Stimulated activated effector memory CD8-positive, alpha-beta T cell treated with anti-CD3 and anti-CD28 coated beads, Interleukin-12 subunit alpha, Interleukin-12 subunit beta, amount 100 ng/mL, for 72 hours (primary cell): ENCODE results near the gene SETDB1.

ENCODE experiments used
- ATAC-seq: fragments of 150-1000 bp; cut with Tn5 transposase; 2 replicates; pipeline ENCODE4 v1.10.0; 2021
- DNase-seq, 2 donors: peaks; one replicate each; pipeline ENCODE4 v3.0.0; 2021 to 2022; ENCODE audit warnings: low spot score in 2 of 2
- H3K27ac Mint-ChIP-seq: one replicate; pipeline ENCODE4 v1.8.0; 2022; ENCODE audit warnings: mild to moderate bottlenecking, mixed read lengths
- H3K36me3 Mint-ChIP-seq: one replicate; pipeline ENCODE4 v1.8.0; 2022; ENCODE audit warnings: mild to moderate bottlenecking, mixed read lengths
- H3K4me1 Mint-ChIP-seq: one replicate; pipeline ENCODE4 v1.8.0; 2022; ENCODE audit warnings: mixed read lengths
- H3K4me3 Mint-ChIP-seq: one replicate; pipeline ENCODE4 v1.8.0; 2022; ENCODE audit warnings: mild to moderate bottlenecking, mixed read lengths
- H3K9me3 Mint-ChIP-seq: one replicate; pipeline ENCODE4 v1.8.0; 2022; ENCODE audit warnings: mixed read lengths

SETDB1 gene

DNA sequence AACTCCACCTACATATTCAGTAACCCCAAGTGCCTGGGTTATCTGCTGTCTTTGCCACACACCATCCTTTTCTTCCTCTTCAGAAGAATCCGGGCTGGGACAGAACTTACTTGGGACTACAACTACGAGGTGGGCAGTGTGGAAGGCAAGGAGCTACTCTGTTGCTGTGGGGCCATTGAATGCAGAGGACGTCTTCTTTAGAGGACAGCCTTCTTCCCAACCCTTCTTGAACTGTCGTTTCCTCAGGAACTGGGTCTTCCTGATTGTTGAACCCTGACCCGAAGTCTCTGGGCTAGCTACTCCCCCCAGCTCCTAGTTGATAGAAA is 38.0 kb downstream of the SETDB1 start:
- ATAC-seq (no peak), DNase-seq (no peak)
- no peak overlapping the region for H3K4me3 Mint-ChIP-seq
- H3K4me1 Mint-ChIP-seq: no peaks in the 10 kb centered on the region
- H3K36me3 Mint-ChIP-seq: peaks cover 99% of the 10 kb centered on the region
- H3K27ac Mint-ChIP-seq: peak overlapping the region; percentile 10
- no peaks in the 10 kb centered on the region for H3K9me3 Mint-ChIP-seq

DNA sequence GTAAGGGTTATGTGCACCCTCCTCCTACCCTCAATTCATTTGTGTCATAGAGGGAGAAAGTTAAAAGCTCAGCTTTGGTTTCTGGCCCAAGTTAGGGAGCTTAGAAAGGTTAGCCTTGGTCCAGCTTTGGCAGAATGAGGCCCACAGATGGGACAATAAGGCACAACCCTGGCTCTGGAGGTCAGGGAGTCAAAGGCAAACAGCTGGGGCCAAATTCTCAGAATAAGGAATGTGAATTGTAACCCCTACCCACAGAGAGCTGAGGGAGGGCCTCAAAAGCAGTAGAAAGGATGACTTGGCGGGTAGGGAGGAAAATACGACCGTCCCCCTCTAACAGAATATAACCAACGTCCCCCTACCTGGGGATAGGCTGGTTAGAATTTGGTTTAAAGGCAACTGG is 39.4 kb downstream of the SETDB1 start:
- Mint-ChIP-seq H3K4me1 (peaks cover 7% of the 10 kb centered on the region), H3K36me3 (peaks cover 94% of the 10 kb centered on the region), H3K27ac (no peak overlapping the region), H3K9me3 (no peaks in the 10 kb centered on the region), H3K4me3 (no peak overlapping the region)
- DNase-seq (no peak), ATAC-seq (no peak)

DNA sequence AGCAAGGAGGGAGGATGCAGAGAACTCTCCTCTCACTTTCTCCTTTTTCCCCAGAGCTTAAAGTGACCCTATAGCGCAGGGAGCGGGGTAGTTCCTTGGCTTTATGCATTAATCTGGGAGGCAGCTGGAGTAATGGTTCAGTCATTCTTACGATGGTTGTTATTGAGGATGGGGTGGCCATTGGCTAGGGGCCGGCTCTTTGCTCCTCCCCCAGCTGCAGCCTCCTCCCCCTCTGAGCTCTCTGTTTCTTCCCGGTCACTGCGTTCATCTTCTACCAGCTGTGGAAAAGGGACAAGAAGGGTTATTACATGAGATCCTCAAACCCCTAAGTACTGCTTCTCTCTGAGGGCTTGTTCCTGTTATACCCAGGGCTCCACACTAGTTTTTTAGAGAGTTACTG is 39.8 kb downstream of the SETDB1 start:
- ATAC-seq (no peak), DNase-seq (no peak)
- Mint-ChIP-seq H3K27ac (peak overlapping the region; percentile 83), H3K9me3 (no peaks in the 10 kb centered on the region), H3K4me1 (peaks cover 11% of the 10 kb centered on the region), H3K36me3 (peaks cover 94% of the 10 kb centered on the region), H3K4me3 (no peak overlapping the region)

DNA sequence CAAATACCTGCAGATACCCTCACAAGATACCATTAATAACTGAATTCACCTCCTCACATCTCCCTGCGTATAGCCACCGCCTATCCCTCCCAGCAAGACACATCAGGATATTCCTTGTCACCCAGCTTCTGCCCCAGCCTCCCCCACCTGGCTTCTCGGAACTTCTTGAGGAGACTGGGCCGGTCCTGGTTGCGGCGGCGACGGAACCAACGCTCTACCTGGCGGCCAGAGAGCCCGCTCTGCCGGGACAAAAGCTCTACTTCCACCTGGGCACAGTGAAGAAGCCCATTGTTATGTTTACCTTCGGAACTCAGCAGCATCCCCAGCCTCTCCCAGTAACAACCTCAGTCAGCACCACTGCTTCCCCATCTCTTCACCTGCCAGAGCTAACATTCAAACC is 41.8 kb downstream of the SETDB1 start:
- peak overlapping the region; percentile 83 for H3K27ac Mint-ChIP-seq
- H3K36me3 Mint-ChIP-seq: peaks cover 90% of the 10 kb centered on the region

DNA sequence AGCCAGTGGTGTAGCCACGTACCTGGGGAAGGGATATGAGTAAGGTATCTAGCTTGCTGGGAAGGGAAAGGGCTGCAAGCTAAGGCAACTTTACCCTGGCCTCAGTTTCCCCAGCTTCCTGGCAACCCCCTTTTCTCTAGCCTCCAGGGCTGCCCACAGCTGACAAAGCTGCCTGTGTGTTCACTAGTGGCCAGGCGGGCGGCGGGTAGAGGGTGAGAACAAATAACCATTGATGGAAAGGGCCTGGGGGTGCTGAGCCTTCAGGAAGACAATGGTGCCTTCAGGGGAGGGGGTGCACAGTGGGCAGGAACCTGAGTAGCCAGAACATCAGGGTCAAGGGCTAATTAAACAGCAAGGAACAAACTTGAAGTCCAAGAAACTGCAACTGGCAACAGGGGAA is 42.3 kb downstream of the SETDB1 start:
- Mint-ChIP-seq H3K4me3 (no peak overlapping the region), H3K4me1 (peaks cover 36% of the 10 kb centered on the region), H3K36me3 (peaks cover 90% of the 10 kb centered on the region), H3K9me3 (no peaks in the 10 kb centered on the region), H3K27ac (peak overlapping the region; percentile 65)
- ATAC-seq (no peak), DNase-seq (no peak)

More for the DNA sequence above, 41.8 kb downstream of the SETDB1 start:
- Mint-ChIP-seq H3K9me3 (no peaks in the 10 kb centered on the region), H3K4me3 (no peak overlapping the region), H3K4me1 (peaks cover 30% of the 10 kb centered on the region)
- ATAC-seq (no peak), DNase-seq (no peak)

DNA sequence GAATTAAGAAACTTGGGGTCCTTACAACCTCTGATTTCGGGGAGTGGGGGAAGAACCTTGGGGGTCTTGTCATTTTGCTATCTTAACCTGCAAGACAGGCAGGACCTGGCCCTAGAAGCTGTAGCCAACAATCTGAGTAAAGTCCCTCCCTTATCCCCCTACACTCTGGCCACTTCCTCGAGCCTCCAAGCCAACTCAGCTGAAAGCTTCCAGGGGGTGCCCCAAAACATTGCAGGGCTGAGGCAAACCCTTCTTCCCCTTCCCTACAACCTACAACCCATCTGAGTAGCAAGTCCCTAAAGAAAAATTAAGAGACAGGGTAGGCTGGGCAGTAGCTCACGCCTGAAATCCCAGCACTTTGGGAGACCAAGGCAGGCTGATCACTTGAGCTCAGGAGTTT is 43.5 kb downstream of the SETDB1 start:
- H3K27ac Mint-ChIP-seq: peak overlapping the region; percentile 92
- DNase-seq (no peak), ATAC-seq (no peak)
- H3K9me3 Mint-ChIP-seq: no peaks in the 10 kb centered on the region
- H3K4me1 Mint-ChIP-seq: peaks cover 39% of the 10 kb centered on the region
- H3K4me3 Mint-ChIP-seq: no peak overlapping the region
- H3K36me3 Mint-ChIP-seq: peaks cover 79% of the 10 kb centered on the region

DNA sequence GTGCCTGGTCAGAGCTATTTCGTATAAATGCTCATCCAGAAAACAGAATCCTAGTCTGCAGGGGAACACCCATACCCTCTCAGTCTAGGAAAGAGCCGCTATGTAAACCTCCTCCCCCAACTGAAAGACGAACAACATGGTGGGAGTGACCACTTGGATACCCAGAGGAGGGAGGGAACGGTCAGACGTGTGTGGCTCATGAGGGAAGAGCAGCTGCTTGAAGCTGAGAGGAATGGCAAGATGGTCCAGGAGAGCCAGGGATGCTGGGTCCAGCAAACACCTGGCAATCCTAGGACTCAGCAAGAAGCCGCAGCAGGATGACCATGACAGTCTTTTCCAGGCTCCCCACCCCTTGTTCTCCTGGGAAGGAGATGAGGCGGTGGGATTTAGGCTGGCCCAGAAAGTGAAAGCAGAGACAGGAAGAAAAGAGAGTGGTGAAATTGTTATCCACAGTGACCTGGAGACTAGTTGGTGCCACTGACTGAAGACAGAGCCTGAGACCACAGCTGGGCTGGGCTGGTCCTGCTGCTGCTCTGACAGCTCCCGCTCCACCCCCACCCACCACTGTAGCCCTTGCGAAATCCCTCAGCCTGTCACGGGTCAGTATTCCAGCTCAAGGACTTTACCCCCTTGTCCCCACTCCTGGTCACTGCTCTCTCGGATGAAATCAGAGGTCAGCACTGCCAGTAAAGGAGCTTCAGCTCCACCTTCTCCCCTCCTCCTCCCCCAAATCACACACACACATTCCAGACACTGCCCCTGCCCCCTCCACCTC is 44.8 kb downstream of the SETDB1 start:
- peaks cover 67% of the 10 kb centered on the region for H3K36me3 Mint-ChIP-seq
- DNase-seq (no peak), ATAC-seq (no peak)
- peak overlapping the region; percentile 44 for H3K4me3 Mint-ChIP-seq
- H3K27ac Mint-ChIP-seq: peak overlapping the region; percentile 92
- H3K4me1 Mint-ChIP-seq: peaks cover 48% of the 10 kb centered on the region
- no peaks in the 10 kb centered on the region for H3K9me3 Mint-ChIP-seq

DNA sequence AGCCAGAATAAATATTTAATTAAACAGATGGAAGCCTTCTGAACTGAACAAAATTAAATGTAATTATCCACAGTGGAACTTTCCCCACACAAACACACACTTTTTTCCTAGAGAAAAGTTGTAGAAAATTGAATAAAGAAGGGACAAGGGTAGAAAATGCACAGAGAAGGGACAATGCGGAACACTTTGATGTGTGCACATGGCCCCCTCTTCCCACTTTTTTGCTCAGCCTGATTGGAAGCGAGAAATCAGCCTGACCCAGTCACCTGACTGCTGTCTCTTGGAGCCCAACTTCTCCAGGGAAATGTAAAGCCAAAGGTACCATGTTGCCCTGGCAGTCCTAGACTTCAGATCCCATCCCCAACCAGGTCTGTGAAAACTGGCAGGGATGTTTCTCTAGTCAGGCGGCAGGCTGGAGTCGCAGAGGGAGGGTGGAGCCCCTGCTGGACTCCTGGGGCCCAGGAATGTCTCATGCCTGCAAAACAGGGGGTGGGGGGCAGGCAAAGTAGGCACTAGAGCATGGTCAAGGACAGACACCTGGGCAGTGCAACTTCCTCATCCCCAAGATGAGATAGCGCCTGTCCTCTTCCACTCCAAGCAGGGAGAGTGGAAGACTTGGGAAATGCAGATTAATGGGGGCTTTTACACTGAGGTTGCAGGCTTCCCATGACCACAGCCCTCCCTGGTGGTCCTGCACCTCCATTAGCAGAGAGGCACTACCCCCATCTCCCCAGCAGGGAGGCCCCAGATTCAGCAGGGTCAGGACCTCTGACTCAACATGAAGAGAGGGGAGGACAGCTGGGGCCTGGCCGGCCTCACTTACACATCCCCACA is 45.6 kb downstream of the SETDB1 start:
- ATAC-seq (peak; percentile 25), DNase-seq (no peak)
- Mint-ChIP-seq H3K4me3 (peak overlapping the region; percentile 90), H3K27ac (peak overlapping the region; percentile 92), H3K9me3 (no peaks in the 10 kb centered on the region), H3K36me3 (peaks cover 58% of the 10 kb centered on the region), H3K4me1 (peaks cover 56% of the 10 kb centered on the region)

DNA sequence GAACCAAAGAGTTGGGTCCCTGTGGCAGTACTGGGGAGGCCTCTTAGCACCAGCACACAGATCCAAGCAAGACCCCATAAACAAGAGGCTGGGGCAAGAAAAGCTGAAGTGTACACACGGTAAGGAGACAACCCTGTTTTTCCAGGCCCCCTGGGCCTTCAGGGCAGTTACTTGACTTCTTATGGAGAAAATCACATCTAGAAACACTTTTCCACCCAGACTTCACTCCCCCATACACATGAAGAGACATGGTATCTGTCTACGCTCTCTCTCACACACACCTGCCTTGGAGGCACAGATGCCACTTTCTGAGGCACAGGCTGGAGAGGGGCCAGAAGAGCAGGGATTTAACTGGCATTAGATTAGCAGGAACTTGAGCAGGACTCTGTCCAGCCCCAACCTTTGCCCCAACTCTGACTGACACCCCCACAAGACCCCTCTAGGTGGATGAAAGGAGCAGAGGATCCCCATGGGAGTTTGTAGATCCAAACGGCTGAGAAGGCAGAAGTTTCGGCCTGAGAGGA is 46.3 kb downstream of the SETDB1 start:
- Mint-ChIP-seq H3K27ac (peak overlapping the region; percentile 92), H3K4me1 (peaks cover 62% of the 10 kb centered on the region), H3K9me3 (no peaks in the 10 kb centered on the region), H3K36me3 (peaks cover 52% of the 10 kb centered on the region), H3K4me3 (peak overlapping the region; percentile 90)
- DNase-seq (no peak), ATAC-seq (no peak)

DNA sequence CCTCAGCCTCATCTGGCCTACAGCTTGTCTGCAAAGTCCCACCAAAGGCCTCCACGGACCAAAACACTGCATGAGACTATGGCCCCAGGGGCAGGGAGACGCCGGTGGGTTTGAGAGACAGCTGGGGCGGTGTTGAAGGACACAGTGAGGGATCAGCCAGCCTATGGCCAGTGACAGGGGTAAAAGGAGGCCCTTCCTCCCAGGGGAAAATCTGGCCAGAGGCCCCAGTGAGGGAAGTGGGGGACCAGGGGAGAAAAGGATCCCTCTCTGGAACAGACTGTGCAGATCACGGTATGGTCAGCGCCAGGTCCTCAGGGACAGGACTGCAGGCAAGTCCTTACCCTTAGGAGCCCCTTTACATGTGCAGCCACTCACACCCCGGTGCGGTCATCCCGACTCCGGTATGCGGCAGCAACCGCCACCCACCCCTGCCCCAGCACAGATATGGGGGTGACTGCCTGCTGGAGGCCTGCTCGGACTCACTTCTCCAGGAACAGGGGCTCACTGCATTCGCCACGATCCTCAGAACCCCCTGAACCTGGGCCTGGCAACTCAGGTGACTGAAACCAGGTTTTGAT is 47.2 kb downstream of the SETDB1 start:
- Mint-ChIP-seq H3K4me3 (peak overlapping the region; percentile 90), H3K4me1 (peaks cover 66% of the 10 kb centered on the region), H3K27ac (peak overlapping the region; percentile 92), H3K36me3 (peaks cover 43% of the 10 kb centered on the region), H3K9me3 (no peaks in the 10 kb centered on the region)
- DNase-seq: peak in 1 of 2 donors; percentile 73
- ATAC-seq: peak; percentile 5

DNA sequence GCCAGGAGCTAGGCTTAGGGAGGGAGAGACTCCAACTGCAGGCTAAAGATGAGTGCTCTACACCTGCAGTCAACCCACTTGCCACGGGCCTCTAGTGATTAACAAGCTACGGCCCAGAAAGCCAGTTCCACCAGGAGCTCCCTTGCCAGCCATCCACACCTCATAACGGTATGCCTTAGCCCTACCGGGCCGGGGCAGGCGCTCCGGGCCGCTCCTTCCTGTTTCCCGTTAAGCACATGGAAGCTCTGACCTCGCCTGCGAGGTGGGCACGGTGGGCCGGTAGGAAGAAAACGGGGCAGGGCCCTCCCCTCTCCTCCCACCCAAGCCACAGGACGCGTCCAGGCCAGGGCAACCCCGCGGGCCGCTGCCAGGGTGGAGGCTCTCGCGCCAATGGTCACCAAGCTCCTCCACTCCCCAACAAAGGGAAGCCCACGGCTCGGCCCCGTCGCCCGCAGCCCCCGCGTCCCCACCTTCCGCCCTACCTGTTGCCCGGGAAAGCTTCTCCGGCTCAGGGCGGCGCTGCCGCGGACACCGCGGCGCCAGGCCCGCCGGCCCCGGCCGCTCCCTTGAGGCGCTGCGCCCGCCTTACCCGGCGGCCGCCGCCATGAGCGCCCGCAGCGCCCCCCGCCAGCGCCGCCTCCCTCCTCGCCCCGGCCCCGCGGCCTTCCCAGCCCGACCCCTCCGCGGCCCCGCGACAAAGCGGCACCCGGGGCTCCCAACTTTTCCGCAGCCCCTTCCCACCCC is 47.8 kb downstream of the SETDB1 start:
- ATAC-seq (peak; percentile 53), DNase-seq (peak; percentile 40 to 77)
- peaks cover 66% of the 10 kb centered on the region for H3K4me1 Mint-ChIP-seq
- H3K36me3 Mint-ChIP-seq: peaks cover 36% of the 10 kb centered on the region
- no peaks in the 10 kb centered on the region for H3K9me3 Mint-ChIP-seq
- H3K4me3 Mint-ChIP-seq: peak overlapping the region; percentile 90
- H3K27ac Mint-ChIP-seq: peak overlapping the region; percentile 92

DNA sequence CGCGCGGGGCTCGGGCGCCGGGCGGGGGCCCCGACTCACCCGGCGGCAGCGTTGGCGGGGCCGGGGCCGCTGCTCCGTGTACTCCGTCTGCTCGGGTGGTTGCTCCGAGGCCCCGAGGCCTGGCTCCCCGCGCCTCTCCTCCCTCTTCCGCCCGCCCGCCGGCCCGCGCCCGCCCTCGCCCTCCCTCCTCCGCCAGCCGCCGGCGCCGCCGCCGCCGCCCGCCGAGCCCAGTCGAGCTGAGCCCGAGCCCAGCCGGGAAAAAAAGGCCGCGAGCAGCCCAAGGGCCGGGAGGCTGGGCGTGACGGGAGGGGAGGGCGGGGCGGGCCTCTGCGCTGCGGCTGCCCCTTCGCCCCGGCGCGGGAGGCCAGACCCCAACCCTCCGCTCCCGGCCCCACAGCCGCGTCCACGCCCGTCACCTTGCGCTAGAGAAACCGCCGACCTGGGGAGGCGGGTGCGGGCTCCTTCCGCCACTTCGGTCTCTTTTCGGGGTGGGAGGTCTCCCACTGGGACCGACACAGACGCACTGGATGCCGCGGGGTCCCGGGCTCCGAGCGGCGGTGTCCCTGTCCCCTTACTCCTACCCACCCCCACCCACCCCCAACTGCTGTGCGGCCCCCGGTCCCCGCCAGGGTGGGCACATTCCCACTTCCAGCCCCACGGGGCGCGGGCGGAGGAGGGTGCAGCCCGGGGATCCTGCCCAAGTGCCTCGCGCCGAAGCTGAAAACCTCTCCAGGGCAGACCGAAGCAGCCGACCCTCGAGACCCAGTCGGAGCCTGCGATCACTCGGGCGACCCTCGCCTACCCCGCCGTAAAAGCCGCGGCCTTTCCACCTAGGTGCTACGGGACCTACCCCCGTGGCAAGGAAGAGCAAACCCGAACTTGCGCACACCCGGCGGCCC is 48.7 kb downstream of the SETDB1 start, which contains the start of gene CERS2:
Gene CERS2, minus strand, starts transcription at position 256 of the 899 bp plus-strand sequence. CDS start 5,745 bp downstream, outside the sequence.
- DNase-seq (peak; percentile 59 to 79), ATAC-seq (peak; percentile 77)
- peaks cover 66% of the 10 kb centered on the region for H3K4me1 Mint-ChIP-seq
- H3K36me3 Mint-ChIP-seq: peaks cover 28% of the 10 kb centered on the region
- H3K4me3 Mint-ChIP-seq: peak within 1 kb of the TSS; percentile 90
- no peaks in the 10 kb centered on the region for H3K9me3 Mint-ChIP-seq
- peak within 1 kb of the TSS; percentile 92 for H3K27ac Mint-ChIP-seq

DNA sequence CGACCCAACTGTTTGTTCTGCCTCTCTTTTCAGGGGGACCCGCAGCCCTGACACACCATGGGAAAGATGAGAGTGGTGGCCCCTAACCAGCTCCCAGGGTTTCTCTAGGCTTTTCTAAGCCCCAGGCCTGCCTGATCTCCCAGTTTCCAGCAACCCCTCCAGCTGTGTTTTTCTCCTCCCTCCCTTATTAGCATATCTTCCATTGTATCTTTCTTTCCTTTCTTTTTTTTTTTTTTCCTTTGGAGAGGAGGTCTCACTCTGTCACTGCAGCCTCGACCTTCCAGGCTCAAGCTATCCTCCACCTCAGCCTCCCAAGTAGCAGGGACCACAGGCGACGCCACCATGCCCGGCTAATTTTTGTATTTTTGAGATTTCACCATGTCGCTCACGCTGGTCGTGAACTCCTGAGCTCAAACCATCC is 50.2 kb downstream of the SETDB1 start:
- DNase-seq (no peak), ATAC-seq (no peak)
- Mint-ChIP-seq H3K4me3 (peak overlapping the region; percentile 90), H3K36me3 (peaks cover 21% of the 10 kb centered on the region), H3K9me3 (no peaks in the 10 kb centered on the region), H3K27ac (peak overlapping the region; percentile 92), H3K4me1 (peaks cover 51% of the 10 kb centered on the region)
